IPS-18c (cell line): ENCODE measurements around the gene LIMK2.
A peak's percentile ranks its signal among the peaks of the same experiment; 100 is the strongest.
"Not testable (repeated sequence)": the region's sequence is repeated elsewhere in the genome, so short reads cannot be mapped to it uniquely, and the experiment has no call there.

Experiments used
- H3K4me3 ChIP-seq: 2 replicates; pipeline ENCODE4 v1.7.0; 2013; ENCODE audit warnings: low read depth, mild to moderate bottlenecking, low read length, moderate library complexity; ENCODE audit not compliant: insufficient read depth
- H3K9me3 ChIP-seq: one replicate; pipeline ENCODE4 v1.6.1; 2013; ENCODE audit warnings: mild to moderate bottlenecking, low read length, moderate library complexity; ENCODE audit not compliant: control insufficient read depth, insufficient read depth

Gene LIMK2

DNA sequence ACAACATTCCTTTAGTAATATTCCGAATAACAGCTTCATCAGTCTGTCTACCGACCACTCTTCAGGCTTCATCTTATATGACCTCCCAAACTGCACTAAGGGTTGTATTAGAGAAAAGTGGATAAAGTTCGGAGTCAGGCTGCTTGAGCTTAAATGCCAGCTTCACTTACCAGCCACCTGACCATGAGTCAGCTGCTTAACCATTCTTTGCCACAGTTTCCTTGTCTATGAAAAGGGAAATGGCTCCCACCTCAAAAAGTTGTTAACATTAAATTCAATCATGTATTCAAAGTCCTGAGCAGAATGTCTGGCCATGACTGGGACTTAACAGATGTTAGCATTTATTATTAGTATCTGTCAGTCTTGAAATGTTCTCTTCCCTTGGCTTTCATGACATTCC is 20.9 kb downstream of the LIMK2 start:
- Histone ChIP-seq H3K9me3 (no peaks in the 10 kb centered on the region), H3K4me3 (no peak overlapping the region)

DNA sequence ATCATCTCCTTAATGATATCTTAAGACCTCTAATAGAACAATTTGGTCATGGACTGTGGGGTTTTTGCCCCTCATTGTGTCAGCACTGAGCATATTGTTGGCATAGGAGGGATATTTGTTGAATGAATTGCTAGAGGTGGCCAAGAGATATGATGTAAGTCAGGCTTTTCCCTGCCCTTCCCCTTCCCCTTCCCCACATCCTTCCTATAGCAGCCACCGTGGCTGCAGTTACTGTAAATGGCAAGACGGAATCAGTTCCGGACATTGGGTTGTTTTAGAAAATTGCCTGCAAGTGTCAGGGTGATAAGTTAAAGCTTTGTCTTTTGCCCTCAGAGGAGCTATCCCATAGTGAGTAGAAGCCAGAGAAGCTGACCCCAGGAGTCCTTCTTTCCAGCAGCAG is 23.0 kb downstream of the LIMK2 start:
- no peaks in the 10 kb centered on the region for H3K9me3 ChIP-seq
- H3K4me3 ChIP-seq = no peak overlapping the region

DNA sequence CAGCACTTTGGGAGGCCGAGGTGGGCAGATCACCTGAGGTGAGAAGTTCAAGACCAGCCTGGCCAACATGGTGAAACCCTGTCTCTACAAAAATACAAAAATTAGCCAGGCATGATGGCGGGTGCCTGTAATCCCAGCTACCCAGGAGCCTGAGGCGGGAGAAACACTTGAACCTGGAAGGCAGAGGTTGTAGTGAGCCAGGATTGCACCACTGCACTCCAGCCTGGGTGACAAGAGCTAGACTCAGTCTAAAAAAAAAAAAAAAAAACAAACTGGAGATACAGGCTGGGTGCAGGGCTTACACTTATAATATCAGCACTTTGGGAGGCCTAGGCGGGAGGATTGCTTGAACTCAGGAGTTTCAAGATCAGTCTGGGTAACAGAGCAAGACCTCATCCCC is 23.9 kb downstream of the LIMK2 start:
- not testable (repeated sequence) for H3K9me3 ChIP-seq, H3K4me3 ChIP-seq

GRCh38 chr22:31238057-31238456 is 26.0 kb downstream of the LIMK2 start:
- H3K4me3 ChIP-seq = no peak overlapping the region
- no peaks in the 10 kb centered on the region for H3K9me3 ChIP-seq

DNA sequence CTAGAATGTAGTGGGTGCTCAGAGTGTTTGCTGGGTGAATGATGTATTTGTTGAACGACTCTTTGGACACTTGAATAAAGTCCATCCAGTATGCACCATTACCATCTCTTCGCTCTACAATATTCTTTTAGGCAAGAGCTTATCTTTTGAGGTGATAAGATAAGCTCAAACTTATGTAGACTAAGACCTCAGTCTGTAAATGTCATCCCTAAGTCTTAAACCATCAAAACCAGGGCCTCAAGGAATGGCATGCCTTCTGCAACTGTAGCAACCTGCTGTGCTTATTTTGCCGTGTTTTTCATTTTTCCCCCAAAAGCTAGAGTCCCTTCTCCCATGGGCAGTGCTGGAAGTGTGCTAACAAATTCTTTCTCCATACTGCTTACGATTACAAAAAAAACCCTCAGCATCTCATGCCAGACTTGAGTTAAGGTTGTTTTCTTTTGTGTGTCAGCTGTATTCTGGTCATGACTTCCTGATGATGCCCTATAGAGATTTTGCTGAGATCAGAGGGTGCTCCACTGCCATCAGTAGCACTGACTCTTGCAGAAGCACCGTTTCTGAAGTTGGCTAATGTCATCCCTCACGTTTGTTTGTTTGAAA is 27.8 kb downstream of the LIMK2 start:
- no peaks in the 10 kb centered on the region for H3K9me3 ChIP-seq
- H3K4me3 ChIP-seq = no peak overlapping the region

- Histone ChIP-seq H3K9me3 (no peaks in the 10 kb centered on the region), H3K4me3 (no peak overlapping the region)
These were observed 29.1 kb downstream of the LIMK2 start for GRCh38 chr22:31241200-31241599.

DNA sequence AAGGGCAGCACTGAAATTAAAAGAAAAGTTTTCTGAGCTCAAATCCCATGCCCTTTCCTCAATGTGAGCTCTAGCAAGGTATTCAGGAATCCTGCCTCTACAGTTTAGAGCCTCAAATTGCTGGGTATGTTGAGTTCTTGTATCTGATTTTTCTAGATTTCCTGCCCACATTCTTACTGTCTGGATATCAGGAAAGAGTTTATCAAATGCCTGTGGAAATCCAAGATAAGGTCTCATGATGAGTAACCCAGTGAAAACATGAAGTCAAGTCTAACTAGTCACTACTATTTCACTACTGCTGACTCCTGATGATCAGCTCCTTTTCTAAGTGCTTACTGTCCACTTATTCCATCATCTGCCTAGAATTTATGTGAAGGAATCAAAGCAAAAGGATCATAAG is 29.8 kb downstream of the LIMK2 start:
- H3K4me3 ChIP-seq = no peak overlapping the region
- H3K9me3 ChIP-seq = no peaks in the 10 kb centered on the region

- H3K4me3 ChIP-seq = no peak overlapping the region
- H3K9me3 ChIP-seq = no peaks in the 10 kb centered on the region
These were observed 31.4 kb downstream of the LIMK2 start for GRCh38 chr22:31243339-31244045.

DNA sequence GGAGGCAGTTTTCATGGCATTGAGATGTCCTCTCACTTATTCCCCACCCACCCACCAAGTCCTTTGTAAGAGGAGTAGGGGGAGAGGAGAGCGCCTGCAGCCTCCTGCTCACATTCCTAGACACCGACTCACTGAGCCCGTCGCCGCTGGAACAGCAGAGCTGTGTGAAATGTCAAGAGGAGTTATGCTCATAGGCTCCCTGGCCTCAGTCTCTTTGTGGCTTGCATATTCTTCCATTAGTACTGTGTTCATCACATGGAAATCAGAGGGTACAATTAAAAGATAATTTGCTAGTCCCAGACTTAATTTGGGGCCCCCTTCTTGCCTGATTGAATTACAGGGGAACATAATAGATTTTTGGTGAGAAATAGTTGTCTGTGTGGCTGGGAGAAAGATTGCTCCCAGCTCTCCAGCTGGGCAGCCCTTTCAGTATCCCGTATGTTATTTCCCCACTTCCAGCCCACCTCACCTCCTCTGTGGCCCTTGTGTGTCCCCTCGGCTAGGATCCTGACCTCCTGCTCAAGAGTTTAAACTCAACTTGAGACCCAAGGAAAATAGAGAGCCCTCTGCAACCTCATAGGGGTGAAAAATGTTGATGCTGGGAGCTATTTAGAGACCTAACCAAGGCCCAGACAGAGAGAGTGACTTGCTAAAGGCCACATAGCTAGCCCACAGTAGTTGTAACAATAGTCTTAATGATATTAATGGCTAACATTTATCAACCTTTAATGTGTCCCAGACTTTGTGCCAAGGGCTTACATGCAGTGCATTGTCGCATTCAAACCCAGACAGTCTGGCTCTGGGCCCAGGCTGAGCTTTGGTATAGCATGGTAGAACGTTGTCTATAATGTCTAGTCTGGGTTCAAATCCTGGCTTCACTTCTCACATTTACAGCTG is 32.2 kb downstream of the LIMK2 start:
- Histone ChIP-seq H3K9me3 (no peaks in the 10 kb centered on the region), H3K4me3 (no peak overlapping the region)

GRCh38 chr22:31244943-31245451 is 32.9 kb downstream of the LIMK2 start:
- H3K4me3 ChIP-seq = no peak overlapping the region
- H3K9me3 ChIP-seq = no peaks in the 10 kb centered on the region

DNA sequence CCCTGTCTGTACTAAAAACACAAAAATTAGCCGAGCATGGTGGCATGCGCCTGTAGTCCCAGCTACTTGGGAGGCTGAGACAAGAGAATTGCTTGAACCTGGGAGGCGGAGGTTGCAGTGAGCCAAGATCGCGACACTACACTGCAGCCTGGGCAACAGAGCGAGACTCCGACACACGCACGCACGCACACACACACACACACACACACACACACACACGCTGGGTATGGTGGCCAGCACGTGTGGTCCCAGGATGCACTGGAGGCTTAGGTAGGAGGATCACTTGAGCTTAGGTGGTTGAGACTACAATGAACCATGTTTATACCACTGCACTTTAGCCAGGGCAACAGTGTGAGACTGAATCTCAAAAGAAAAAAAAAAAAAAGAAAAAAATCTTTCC is 33.9 kb downstream of the LIMK2 start:
- H3K4me3 ChIP-seq, H3K9me3 ChIP-seq: not testable (repeated sequence)

DNA sequence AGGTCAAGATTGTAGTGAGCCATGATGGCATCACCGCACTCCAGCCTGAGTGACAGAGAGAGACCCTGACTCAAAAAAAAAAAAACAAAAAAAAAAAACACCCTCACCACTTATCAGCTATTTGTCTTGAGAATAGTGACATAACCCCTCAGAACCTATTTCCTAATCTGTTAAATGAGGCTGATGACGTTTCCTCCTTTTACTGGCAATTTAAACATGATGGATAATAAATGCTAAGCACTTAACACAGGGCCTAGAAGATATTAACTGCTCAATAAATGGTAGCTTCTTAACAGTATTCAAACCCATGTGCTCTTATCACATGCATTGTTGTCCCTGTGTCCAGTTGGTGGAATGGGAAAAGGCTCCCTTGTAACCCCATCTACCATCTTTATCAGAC is 34.6 kb downstream of the LIMK2 start:
- no peaks in the 10 kb centered on the region for H3K9me3 ChIP-seq
- H3K4me3 ChIP-seq = no peak overlapping the region

- H3K9me3 ChIP-seq = no peaks in the 10 kb centered on the region
- H3K4me3 ChIP-seq = peak overlapping the region; percentile 16; the same call in 1 of the 2 replicates
These were observed 35.6 kb downstream of the LIMK2 start for GRCh38 chr22:31247726-31248125.

DNA sequence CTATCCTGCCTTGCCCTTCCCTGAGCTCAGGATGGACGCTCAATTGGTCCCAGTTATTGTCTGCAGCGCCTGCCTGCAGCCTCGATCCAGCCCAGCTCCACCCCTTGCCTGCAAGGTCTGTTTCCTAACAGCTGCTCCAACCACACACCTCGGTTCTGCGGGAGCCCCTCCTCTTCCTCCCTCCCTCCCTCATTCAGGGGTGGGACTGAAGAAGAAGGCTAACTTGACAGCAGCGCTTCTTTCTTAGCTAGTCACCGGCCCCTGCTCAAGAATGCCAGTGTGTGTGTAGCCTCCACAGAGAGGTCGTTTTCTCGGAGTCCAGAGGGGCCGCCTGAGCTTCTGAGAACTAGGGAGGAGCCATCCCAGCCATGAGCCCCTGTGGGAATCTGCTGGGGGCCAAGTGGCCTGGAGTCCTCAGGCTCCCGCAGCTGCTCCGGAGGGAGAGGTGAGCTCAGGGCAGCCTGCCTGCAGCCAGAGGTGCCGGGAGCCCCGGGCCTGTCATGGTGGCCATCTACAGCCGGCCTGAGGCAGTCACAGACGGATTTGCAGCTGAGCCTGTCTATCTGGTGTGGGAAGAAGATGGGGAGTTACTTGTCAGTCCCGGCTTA is 36.1 kb downstream of the LIMK2 start:
- no peaks in the 10 kb centered on the region for H3K9me3 ChIP-seq
- H3K4me3 ChIP-seq = peak overlapping the region; percentile 34; the same call in 1 of the 2 replicates

- Histone ChIP-seq H3K9me3 (no peaks in the 10 kb centered on the region), H3K4me3 (no peak overlapping the region; the same call in 1 of the 2 replicates)
These were observed 37.2 kb downstream of the LIMK2 start for GRCh38 chr22:31248965-31249958.
